ENCODE measurements around the gene TMCO1. TPM values are rescaled to one million over a fixed set of nuclear protein-coding genes. Genes with fewer than 3 reads are reported as not detected.
"Not testable (repeated sequence)": the region's sequence is repeated elsewhere in the genome, so short reads cannot be mapped to it uniquely, and the experiment has no call there.

Gene TMCO1
- polyA plus RNA-seq, 1 of the 3 experiments (the other 2 are of a cell fraction): 54.4 TPM

DNA sequence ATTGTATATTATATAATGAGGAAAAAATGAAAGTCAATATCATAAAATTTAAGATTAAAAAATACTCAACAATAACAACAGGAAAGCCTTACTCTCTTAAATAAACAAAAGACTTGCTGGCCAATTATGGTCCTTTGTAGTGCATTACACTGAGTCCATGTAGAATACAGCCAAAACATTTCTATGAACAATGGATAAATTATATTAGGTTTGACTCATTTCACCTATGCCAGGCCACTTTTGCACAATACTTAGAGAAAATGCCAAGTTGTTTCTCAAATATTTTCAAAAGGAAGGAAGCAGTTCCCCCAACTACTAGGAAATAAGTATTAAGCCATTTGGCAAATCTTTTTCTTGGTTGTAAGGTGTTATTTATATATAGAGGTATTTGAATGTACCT, 38.9 kb upstream of the TMCO1 start:
- no peaks in the 10 kb centered on the region for H3K9me3 ChIP-seq
- ChIA-PET CTCF (no interaction called here), POLR2A (no interaction called here)
- no peak overlapping the region for H3K9ac ChIP-seq
- H3K79me2 ChIP-seq (ENCODE audit: insufficient read depth): no peaks in the 10 kb centered on the region
- no peaks in the 10 kb centered on the region for H3K9me2 ChIP-seq
- no peak overlapping the region for H3K27ac ChIP-seq (ENCODE audit: low read depth in 2 of 2, low read length in 1 of 2)
- no peak overlapping the region for H2AFZ ChIP-seq (ENCODE audit: low read depth)
- DNase-seq: no peak
- no peaks in the 10 kb centered on the region for H3K27me3 ChIP-seq (ENCODE audit: insufficient read depth)
- H4K20me1 ChIP-seq (ENCODE audit: insufficient read depth): no peaks in the 10 kb centered on the region
- H3K4me2 ChIP-seq: no peak overlapping the region
- no peaks in the 10 kb centered on the region for H3K4me1 ChIP-seq (ENCODE audit: control insufficient read depth in 1 of 2, insufficient read depth in 2 of 2, low read depth in 1 of 2, low read length in 1 of 2)
- no peak for TF ChIP-seq GATA2 (CRISPR knock-in tag; IDR thresholded peaks at IDR 0.05)
- no peak for TF ChIP-seq SMC3 (IDR thresholded peaks at IDR 0.05; ENCODE audit: low read depth, low read length)
- TF ChIP-seq, protein P1, sequence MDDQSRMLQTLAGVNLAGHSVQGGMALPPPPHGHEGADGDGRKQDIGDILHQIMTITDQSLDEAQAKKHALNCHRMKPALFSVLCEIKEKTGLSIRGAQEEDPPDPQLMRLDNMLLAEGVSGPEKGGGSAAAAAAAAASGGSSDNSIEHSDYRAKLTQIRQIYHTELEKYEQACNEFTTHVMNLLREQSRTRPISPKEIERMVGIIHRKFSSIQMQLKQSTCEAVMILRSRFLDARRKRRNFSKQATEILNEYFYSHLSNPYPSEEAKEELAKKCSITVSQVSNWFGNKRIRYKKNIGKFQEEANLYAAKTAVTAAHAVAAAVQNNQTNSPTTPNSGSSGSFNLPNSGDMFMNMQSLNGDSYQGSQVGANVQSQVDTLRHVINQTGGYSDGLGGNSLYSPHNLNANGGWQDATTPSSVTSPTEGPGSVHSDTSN (IDR thresholded peaks at IDR 0.05): no peak
- TF ChIP-seq, protein P2, sequence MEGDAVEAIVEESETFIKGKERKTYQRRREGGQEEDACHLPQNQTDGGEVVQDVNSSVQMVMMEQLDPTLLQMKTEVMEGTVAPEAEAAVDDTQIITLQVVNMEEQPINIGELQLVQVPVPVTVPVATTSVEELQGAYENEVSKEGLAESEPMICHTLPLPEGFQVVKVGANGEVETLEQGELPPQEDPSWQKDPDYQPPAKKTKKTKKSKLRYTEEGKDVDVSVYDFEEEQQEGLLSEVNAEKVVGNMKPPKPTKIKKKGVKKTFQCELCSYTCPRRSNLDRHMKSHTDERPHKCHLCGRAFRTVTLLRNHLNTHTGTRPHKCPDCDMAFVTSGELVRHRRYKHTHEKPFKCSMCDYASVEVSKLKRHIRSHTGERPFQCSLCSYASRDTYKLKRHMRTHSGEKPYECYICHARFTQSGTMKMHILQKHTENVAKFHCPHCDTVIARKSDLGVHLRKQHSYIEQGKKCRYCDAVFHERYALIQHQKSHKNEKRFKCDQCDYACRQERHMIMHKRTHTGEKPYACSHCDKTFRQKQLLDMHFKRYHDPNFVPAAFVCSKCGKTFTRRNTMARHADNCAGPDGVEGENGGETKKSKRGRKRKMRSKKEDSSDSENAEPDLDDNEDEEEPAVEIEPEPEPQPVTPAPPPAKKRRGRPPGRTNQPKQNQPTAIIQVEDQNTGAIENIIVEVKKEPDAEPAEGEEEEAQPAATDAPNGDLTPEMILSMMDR (IDR thresholded peaks at IDR 0.05): no peak
- no peak for TF ChIP-seq NFIC (IDR thresholded peaks at IDR 0.05; ENCODE audit: borderline replicate concordance)
- TF ChIP-seq, protein P3, sequence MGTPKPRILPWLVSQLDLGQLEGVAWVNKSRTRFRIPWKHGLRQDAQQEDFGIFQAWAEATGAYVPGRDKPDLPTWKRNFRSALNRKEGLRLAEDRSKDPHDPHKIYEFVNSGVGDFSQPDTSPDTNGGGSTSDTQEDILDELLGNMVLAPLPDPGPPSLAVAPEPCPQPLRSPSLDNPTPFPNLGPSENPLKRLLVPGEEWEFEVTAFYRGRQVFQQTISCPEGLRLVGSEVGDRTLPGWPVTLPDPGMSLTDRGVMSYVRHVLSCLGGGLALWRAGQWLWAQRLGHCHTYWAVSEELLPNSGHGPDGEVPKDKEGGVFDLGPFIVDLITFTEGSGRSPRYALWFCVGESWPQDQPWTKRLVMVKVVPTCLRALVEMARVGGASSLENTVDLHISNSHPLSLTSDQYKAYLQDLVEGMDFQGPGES (IDR thresholded peaks at IDR 0.05; ENCODE audit: low read depth, low read length): no peak
- TF ChIP-seq EZH2phosphoT487 (IDR thresholded peaks at IDR 0.05; ENCODE audit: borderline replicate concordance, low read depth): no peak
- no peak for TF ChIP-seq POLR2AphosphoS5 (IDR thresholded peaks at IDR 0.05; ENCODE audit: low read depth, low read length)
- TF ChIP-seq, protein P4, sequence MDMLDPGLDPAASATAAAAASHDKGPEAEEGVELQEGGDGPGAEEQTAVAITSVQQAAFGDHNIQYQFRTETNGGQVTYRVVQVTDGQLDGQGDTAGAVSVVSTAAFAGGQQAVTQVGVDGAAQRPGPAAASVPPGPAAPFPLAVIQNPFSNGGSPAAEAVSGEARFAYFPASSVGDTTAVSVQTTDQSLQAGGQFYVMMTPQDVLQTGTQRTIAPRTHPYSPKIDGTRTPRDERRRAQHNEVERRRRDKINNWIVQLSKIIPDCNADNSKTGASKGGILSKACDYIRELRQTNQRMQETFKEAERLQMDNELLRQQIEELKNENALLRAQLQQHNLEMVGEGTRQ (IDR thresholded peaks at IDR 0.05; ENCODE audit: borderline replicate concordance, low read depth, low read length): no peak
- TF ChIP-seq CHD2 (IDR thresholded peaks at IDR 0.05; ENCODE audit: low read length, partially characterized antibody): no peak
- no peak for TF ChIP-seq FOXM1 (IDR thresholded peaks at IDR 0.05; ENCODE audit: low read depth)
- no peak for TF ChIP-seq FOSL2 (IDR thresholded peaks at IDR 0.05; ENCODE audit: borderline replicate concordance, low read depth)
- no peaks in the 10 kb centered on the region for H3K36me3 ChIP-seq (replicated peaks in 1 of 2; ENCODE audit: control insufficient read depth in 1 of 2, insufficient read depth in 2 of 2, low read length in 1 of 2)
- H3K4me3 ChIP-seq (ENCODE audit: low read depth in 2 of 2, low read length in 1 of 2): no peak overlapping the region
- H3F3A ChIP-seq (replicated peaks; ENCODE audit: insufficient read depth): no peaks in the 10 kb centered on the region

DNA sequence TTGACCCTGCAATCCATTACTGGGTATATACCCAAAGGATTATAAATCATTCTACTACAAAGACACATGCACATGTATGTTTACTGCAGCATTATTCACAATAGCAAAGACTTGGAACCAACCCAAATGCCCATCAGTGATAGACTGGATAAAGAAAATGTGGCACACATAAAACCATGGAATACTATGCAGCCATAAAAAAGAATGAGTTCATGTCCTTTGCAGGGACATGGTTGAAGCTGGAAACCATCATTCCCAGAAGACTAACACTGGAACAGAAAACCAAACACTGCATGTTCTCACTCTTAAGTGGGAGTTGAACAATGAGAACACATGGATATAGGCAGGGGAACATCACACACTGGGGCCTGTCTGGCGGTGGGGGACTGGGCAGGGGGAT, 35.8 kb upstream of the TMCO1 start:
- H3K9me2 ChIP-seq; H4K20me1 ChIP-seq (ENCODE audit: insufficient read depth); H3K9ac ChIP-seq; H3K27ac ChIP-seq (ENCODE audit: low read depth in 2 of 2, low read length in 1 of 2); H3K79me2 ChIP-seq (ENCODE audit: insufficient read depth); H3K27me3 ChIP-seq (ENCODE audit: insufficient read depth); H3K36me3 ChIP-seq (replicated peaks in 1 of 2; ENCODE audit: control insufficient read depth in 1 of 2, insufficient read depth in 2 of 2, low read length in 1 of 2); H3K4me3 ChIP-seq (ENCODE audit: low read depth in 2 of 2, low read length in 1 of 2); H3K4me2 ChIP-seq; H3K4me1 ChIP-seq (ENCODE audit: control insufficient read depth in 1 of 2, insufficient read depth in 2 of 2, low read depth in 1 of 2, low read length in 1 of 2); CTCF ChIA-PET; H3K9me3 ChIP-seq; POLR2A ChIA-PET; DNase-seq; H3F3A ChIP-seq (replicated peaks; ENCODE audit: insufficient read depth); H2AFZ ChIP-seq (ENCODE audit: low read depth): not testable (repeated sequence)
- 5% methylated on average over 1 of the region's 1 CpG for WGBS (ENCODE audit: low lambda C conversion rate)

Measured in SK-N-SH (cell line).